ENCODE data around the gene CHRNA7.

GRCh38 chr15:32099097-32099785 is 68.9 kb downstream of the CHRNA7 start:
- no peak for TF ChIP-seq CTCF (IDR thresholded peaks at IDR 0.05; ENCODE audit: insufficient read depth, low read length)
- TF ChIP-seq SPI1 (IDR thresholded peaks at IDR 0.05; ENCODE audit: borderline replicate concordance, low read depth), result no peak
- TF ChIP-seq REST (IDR thresholded peaks at IDR 0.05; ENCODE audit: insufficient replicate concordance, low read depth), result no peak
- TF ChIP-seq GABPA (IDR thresholded peaks at IDR 0.05; ENCODE audit: low read depth), result no peak

Data from HL-60 (cell line).